ENCODE results near the gene UQCC3.
"Not testable (repeated sequence)": the region's sequence is repeated elsewhere in the genome, so short reads cannot be mapped to it uniquely, and the experiment has no call there.

Gene UQCC3, protein sequence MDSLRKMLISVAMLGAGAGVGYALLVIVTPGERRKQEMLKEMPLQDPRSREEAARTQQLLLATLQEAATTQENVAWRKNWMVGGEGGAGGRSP

DNA sequence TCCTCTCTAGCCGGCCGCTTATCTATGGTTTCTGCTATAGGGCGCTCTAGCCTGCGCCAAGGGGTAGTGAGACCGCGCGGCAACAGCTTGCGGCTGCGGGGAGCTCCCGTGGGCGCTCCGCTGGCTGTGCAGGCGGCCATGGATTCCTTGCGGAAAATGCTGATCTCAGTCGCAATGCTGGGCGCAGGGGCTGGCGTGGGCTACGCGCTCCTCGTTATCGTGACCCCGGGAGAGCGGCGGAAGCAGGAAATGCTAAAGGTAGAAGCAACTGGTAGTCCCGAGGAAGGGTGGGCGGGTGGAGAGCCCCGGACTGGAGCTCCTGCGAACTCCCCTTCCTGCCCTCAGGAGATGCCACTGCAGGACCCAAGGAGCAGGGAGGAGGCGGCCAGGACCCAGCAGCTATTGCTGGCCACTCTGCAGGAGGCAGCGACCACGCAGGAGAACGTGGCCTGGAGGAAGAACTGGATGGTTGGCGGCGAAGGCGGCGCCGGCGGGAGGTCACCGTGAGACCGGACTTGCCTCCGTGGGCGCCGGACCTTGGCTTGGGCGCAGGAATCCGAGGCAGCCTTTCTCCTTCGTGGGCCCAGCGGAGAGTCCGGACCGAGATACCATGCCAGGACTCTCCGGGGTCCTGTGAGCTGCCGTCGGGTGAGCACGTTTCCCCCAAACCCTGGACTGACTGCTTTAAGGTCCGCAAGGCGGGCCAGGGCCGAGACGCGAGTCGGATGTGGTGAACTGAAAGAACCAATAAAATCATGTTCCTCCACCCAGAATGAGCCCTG, at the start of gene UQCC3, which contains the start of gene LBHD1:
TSS of gene UQCC3 (plus strand) at position 66 of the 782 bp plus-strand sequence. CDS start at position 139, 73 bp downstream.
TSS of gene LBHD1 (minus strand) at position 660 of the 782 bp plus-strand sequence. CDS start 2,236 bp downstream, outside the sequence.
- no peaks in the 10 kb centered on the region for H3K27me3 Mint-ChIP-seq
- H3K36me3 Mint-ChIP-seq, result peaks cover 28% of the 10 kb centered on the region
- no peaks in the 10 kb centered on the region for H3K9me3 Mint-ChIP-seq
- peak; percentile 91 for ATAC-seq
- peak within 1 kb of the TSS; percentile 94 for H3K27ac Mint-ChIP-seq
- H3K4me3 Mint-ChIP-seq, result peak within 1 kb of the TSS; percentile 98
- H3K4me1 Mint-ChIP-seq, result peaks cover 59% of the 10 kb centered on the region

DNA sequence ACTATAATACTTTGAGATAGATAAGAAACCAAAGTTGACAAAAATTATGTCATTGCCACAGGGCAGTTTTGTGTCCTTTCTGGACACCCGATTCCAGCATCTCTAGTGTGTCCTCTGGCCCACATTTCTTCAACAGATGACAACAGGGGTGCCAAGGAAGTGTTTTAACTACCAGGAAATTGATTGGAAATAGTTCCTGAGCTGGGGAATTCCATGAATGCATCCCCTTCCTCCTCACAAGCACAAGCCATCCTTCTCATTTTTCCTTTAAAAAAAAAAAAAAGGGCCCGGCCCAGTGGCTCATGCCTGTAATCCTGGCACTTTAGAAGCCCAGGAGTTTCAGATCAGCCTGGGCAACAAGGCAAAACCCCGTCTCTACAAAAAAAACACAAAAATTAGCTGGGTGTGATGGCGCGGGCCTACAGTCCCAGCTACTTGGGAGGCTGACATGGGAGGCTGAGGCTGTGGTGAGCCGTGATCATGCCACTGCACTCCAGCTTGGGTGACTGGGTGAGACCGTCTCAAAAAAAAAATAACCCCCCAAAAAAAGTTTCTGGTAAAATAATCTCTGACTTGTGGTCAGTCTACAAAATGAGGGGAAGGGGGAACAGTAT, 48.9 kb upstream of the UQCC3 start:
- Mint-ChIP-seq H3K36me3 (peaks cover 23% of the 10 kb centered on the region), H3K27ac (peak overlapping the region; percentile 90), H3K27me3 (no peaks in the 10 kb centered on the region), H3K4me3 (peak overlapping the region; percentile 93), H3K9me3 (no peaks in the 10 kb centered on the region), H3K4me1 (peaks cover 16% of the 10 kb centered on the region)
- ATAC-seq, result no peak

DNA sequence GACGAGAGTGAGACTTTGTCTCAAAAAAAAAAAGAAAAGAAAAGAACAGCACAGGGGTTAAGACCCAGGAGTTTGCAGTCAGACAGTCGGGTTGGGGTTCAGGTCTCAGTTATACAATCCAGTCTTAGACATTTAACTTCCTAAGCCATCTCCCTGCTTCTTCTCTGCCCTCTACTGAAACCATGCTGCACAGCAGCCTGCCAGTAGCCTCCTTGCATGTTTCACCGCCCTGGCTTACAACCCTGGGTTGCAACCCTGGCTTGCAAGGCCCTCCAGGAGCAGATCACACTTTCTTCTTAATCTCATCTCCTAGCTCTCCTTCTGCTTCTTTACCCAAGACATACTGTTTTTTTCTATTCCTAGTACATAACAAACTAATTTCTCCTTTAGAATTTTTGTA, 43.8 kb upstream of the UQCC3 start:
- Mint-ChIP-seq H3K36me3 (peaks cover 72% of the 10 kb centered on the region), H3K27ac (no peak overlapping the region)

DNA sequence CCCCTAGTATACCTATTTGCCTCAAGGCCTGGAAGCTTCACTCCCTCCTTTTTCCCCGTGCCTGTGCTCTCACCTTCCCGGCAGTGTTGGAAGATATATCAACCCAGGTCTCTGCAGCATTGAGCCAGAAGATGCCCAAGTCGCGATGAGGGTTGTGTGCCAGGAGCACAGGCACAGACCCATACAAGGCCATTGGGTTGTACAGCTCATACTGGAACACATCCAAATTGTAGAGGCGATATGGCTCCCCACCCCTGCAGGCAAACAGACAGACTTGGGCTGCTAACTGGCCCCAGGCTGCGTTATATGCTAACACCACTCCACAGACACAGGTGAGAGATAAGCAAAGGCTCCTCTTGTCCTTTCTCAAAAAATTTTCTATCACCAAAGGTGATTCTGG, 39.0 kb upstream of the UQCC3 start:
- Mint-ChIP-seq H3K9me3 (no peaks in the 10 kb centered on the region), H3K27ac (peak overlapping the region; percentile 49), H3K4me1 (peaks cover under 1% of the 10 kb centered on the region), H3K27me3 (no peaks in the 10 kb centered on the region), H3K36me3 (peaks cover 79% of the 10 kb centered on the region), H3K4me3 (no peak overlapping the region)
- no peak for ATAC-seq

More for the DNA sequence above, 43.8 kb upstream of the UQCC3 start:
- Mint-ChIP-seq H3K27me3 (no peaks in the 10 kb centered on the region), H3K4me3 (no peak overlapping the region), H3K4me1 (no peaks in the 10 kb centered on the region), H3K9me3 (no peaks in the 10 kb centered on the region)
- no peak for ATAC-seq

DNA sequence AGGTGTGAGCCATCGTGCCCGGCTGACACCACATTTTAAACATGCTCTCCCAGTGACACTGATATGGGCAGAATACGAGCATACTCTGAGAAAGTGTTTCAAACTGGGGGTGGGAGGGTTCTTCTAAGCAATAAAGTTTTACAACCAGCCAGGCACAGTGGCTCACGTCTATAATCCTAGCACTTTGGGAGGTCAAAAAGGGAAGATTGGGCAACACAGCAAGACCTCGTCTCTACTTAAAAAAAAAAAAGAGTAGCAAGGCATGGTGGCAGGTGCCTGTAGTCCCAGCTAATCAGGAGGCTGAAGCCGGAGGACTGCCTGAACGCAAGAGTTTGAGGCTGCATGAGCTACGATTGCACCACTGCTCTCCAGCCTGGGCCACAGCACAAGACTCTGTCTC, 27.3 kb upstream of the UQCC3 start:
- Mint-ChIP-seq H3K27ac (no peak overlapping the region), H3K4me3 (no peak overlapping the region), H3K9me3 (no peaks in the 10 kb centered on the region), H3K36me3 (peaks cover 11% of the 10 kb centered on the region), H3K27me3 (no peaks in the 10 kb centered on the region), H3K4me1 (peaks cover 43% of the 10 kb centered on the region)
- no peak for ATAC-seq

DNA sequence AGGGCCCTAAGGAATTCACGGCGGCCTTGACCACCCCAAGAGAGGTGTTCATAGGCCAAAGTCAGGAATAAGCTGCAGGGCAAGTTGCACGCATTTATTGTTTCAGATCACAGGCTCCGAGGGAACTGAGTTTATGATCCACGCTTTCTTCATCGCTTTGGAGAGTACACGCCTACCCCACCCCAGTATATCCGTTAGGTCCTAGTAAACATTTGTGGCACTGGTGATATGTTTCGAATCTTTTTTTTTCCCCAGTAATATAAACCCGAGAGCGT, 25.9 kb upstream of the UQCC3 start:
- Mint-ChIP-seq H3K4me1 (peaks cover 44% of the 10 kb centered on the region), H3K36me3 (peaks cover 5% of the 10 kb centered on the region), H3K27me3 (no peaks in the 10 kb centered on the region), H3K9me3 (no peaks in the 10 kb centered on the region), H3K27ac (peak overlapping the region; percentile 93), H3K4me3 (peak overlapping the region; percentile 98)
- no peak for ATAC-seq

DNA sequence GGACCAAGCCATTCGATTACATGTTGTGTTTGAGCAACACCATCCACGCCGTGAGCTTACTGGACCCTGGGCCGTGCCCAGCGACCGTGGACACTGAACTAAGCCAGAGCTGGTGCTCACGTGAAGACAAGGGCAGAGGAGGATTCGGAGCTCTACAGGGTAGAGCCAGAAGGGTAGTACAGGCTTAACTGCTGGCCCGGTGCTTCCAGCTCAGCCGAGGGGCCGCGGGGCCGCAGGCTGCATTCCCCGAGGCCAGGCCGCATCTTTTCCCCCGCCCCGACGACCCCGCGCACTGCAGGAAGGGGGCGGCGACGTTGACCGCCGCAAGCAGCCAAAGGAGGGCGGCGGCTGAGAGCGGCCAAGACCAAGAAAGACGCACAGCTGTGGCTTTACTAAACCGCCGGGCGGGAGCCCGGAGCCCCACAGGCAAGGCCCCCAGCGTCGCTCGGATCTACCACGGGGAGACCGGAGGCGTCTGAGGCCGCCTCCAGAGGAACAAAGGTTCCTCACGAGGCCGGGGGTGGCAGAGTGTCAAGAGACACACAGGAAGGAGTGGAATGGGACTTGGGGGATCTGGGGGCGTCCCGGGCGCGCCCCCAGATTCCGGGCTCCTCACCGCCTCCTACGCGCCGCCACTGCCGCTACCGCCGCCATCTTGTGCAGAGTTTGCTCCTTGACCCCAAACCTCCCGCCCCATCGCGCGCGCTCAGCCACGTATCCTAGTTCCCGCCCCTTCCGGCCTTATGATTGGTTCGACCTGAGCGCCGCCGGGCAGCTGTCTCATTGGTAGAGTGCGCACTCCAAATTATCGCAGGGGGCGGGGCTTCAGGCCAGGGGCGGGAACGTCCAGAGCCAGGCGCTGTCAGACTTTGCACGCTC, 25.3 kb upstream of the UQCC3 start, which contains the start of gene GANAB:
TSS of gene GANAB (minus strand) at position 668 of the 879 bp plus-strand sequence. CDS start at position 654, 14 bp downstream.
- H3K4me1 Mint-ChIP-seq, result peaks cover 44% of the 10 kb centered on the region
- ATAC-seq, result peak; percentile 99
- H3K36me3 Mint-ChIP-seq, result peaks cover 5% of the 10 kb centered on the region

DNA sequence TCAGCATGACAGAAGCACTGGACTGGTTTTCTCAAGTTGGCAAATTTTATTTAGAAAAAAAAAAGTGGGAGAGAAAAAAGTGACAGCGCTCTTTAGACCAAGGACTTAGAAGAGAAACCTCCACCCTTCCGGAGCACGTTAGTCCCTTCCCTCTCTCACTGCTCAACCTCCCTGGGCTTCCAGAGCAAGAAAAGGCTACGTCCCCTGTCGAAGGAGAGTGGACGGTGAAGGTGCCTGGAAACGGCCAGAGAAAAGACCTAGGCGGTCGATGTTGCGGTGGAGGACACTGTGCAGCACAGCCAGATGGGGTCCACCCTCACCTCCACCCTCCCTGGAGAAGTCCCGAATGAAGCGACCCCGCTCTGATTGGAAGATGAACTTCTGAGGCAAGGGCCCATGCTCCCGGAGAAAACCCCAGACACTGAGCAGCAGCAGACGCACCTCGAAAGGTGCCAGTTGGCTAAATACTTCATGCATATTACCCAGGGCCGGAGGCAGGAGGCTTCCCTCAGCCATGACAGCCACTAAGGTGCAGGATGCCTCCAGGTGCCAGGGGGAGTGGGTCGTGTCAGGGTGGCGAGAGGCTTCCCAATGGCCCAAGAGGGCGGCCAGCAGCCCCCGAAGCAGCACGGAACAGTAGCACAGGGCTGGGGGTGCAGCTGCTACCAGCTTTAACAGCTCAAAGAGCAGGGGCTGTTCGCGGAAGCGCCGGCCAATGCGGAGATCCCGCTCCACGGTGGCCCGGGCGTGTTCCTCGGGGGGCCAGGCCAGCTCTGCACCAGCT, 24.5 kb upstream of the UQCC3 start:
- Mint-ChIP-seq H3K27me3 (no peaks in the 10 kb centered on the region), H3K36me3 (peaks cover 5% of the 10 kb centered on the region), H3K9me3 (no peaks in the 10 kb centered on the region), H3K4me1 (peaks cover 41% of the 10 kb centered on the region), H3K27ac (peak overlapping the region; percentile 93), H3K4me3 (peak overlapping the region; percentile 98)
- ATAC-seq, result no peak

More for the DNA sequence above, 25.3 kb upstream of the UQCC3 start, which contains the start of gene GANAB:
- H3K4me3 Mint-ChIP-seq, result peak within 1 kb of the TSS; percentile 98
- peak within 1 kb of the TSS; percentile 93 for H3K27ac Mint-ChIP-seq
- H3K27me3 Mint-ChIP-seq, result no peaks in the 10 kb centered on the region
- no peaks in the 10 kb centered on the region for H3K9me3 Mint-ChIP-seq

DNA sequence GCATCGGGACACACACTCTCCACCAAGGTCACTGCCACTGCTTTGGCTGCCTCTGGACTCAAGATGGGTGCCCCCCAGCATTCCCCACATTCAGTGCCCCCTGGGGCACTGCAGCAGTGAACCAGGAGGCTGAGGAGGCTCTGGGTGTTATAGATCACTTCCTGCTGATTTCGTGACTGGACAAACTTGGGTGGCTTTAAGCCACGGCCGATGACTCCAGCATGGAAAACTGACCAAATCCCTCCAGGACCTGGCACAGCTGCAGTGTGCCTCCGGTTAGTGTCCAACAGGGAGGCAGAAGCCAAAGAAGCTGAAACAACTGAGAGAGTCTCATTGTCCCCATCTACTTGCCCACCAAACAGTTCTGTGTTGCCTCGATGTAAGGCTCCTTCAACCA, 23.9 kb upstream of the UQCC3 start:
- ATAC-seq, result no peak
- H3K4me1 Mint-ChIP-seq, result peaks cover 47% of the 10 kb centered on the region
- H3K9me3 Mint-ChIP-seq, result no peaks in the 10 kb centered on the region
- no peaks in the 10 kb centered on the region for H3K27me3 Mint-ChIP-seq
- H3K27ac Mint-ChIP-seq, result no peak overlapping the region
- H3K36me3 Mint-ChIP-seq, result peaks cover 5% of the 10 kb centered on the region
- H3K4me3 Mint-ChIP-seq, result no peak overlapping the region

DNA sequence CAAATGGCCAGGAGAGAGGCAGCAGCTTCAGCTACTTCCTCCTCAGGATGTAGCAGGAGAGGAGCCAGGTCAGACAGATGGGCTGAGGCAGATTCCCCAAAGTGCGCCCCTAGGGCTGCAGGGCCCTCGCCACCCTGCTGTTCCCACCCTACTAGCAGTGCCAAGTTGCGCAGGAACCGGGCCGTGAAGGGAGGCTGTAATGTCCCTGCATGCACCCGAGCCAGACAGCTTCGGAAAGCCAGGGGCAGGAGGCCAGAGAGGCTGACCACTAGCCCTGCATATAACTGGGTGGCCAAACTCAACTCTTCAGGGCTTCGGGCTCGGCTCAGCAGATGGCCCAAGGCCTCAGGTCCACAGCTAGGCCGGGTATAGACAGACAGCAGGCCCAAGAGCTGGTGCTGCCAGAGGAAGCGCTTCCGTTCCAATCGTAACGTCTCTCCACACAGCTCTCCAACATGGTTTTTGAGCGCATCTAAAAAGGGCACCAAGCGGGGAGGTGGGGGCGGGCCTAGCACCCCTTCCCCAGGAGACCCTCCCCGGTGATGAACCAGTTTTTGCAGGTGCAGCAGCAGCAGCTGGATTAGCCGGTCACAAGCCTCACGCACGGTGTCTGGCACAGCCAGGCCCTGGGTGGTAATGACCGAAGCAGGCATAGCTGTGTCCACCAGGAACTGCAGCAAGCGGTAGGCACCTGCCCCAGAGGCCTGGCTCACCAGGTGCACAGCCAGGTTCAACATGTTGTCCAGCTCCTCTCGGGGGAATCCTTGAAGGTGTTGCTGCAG, 23.1 kb upstream of the UQCC3 start:
- H3K36me3 Mint-ChIP-seq, result peaks cover 5% of the 10 kb centered on the region
- H3K9me3 Mint-ChIP-seq, result no peaks in the 10 kb centered on the region
- H3K27ac Mint-ChIP-seq, result no peak overlapping the region
- no peaks in the 10 kb centered on the region for H3K27me3 Mint-ChIP-seq
- peaks cover 50% of the 10 kb centered on the region for H3K4me1 Mint-ChIP-seq
- H3K4me3 Mint-ChIP-seq, result no peak overlapping the region
- ATAC-seq, result no peak

DNA sequence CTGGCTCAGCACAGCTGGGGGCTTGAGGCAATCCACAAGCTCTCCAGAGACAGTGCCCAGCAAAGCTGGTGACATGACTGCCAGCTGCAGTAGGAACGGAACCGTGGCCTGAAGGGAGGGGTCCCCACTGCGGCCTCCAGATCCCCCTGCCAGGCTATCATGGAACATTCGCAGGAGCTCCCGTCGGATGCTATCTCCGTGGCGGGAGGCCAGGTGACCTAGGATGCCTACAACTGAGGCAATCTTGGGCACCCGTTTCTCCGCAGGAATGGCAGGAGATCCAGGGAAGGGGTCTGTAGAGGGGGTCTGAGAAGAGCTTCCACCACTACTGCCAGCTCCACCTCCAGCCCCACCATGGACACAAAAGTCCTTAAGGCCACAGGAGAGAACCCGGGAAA, 22.5 kb upstream of the UQCC3 start:
- Mint-ChIP-seq H3K27ac (no peak overlapping the region), H3K36me3 (peaks cover 5% of the 10 kb centered on the region), H3K27me3 (no peaks in the 10 kb centered on the region), H3K4me1 (peaks cover 55% of the 10 kb centered on the region), H3K4me3 (no peak overlapping the region), H3K9me3 (no peaks in the 10 kb centered on the region)
- no peak for ATAC-seq

DNA sequence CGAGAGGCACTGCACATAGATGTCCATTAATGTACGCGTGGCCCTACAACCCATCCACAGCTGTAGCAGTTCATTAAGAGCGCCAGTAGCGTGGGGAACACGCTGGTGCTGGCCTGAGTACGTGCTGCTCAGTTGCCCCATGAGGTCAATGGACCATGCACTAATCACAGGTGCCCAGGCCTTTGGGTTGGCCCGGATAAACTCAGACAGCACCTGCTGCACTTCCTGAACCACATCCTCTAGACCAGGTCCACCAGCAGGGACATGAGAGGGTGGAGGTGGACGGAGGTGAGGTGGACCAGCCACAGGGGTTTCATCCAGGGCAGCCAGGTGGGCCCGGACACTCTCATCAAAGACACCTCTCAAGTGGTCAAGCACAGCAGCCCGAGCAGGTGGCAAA, 22.0 kb upstream of the UQCC3 start:
- Mint-ChIP-seq H3K27me3 (no peaks in the 10 kb centered on the region), H3K27ac (no peak overlapping the region), H3K4me1 (peaks cover 54% of the 10 kb centered on the region), H3K9me3 (no peaks in the 10 kb centered on the region), H3K4me3 (no peak overlapping the region), H3K36me3 (peaks cover 5% of the 10 kb centered on the region)
- ATAC-seq, result no peak

DNA sequence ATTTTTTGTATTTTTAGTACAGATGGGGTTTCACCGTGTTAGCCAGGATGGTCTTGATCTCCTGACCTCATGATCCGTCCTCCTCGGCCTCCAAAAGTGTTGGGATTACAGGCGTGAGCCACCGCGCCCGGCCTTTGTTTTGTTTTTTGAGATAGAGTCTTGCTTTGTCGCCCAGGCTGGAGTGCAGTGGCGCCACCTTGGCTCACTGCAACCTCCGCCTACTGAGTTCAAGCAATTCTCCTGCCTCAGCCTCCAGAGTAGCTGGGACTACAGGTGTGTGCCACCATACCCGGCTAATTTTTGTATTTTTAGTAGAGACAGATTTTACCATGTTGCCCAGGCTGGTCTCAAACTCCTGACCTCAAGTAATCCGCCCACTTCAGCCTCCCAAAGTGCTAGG, 21.2 kb upstream of the UQCC3 start:
- not testable (repeated sequence) for H3K27ac Mint-ChIP-seq, H3K27me3 Mint-ChIP-seq, H3K4me3 Mint-ChIP-seq, H3K9me3 Mint-ChIP-seq, H3K36me3 Mint-ChIP-seq, ATAC-seq
- H3K4me1 Mint-ChIP-seq, result peaks cover 53% of the 10 kb centered on the region

All from stimulated activated memory B cell treated with anti-CD40 and anti-IgM and Interleukin-4, amounts not matched to agents 10 μg/mL and 1 μg/mL and 100 μg/mL, for 72 hours (primary cell).